Trophoblast cell (in vitro differentiated cells and primary cell): ENCODE measurements around the gene DENND10.
"Not testable (repeated sequence)": the region's sequence is repeated elsewhere in the genome, so short reads cannot be mapped to it uniquely, and the experiment has no call there.

Source experiments
- DNase-seq, 2 donors: peaks; one replicate each; pipeline ENCODE4 v3.0.0-alpha.2; 2016
- H2AFZ ChIP-seq: 2 replicates; pipeline ENCODE4 v1.6.1; 2013; ENCODE audit warnings: low read length, moderate library complexity, mild to moderate bottlenecking; ENCODE audit not compliant: insufficient read depth, poor library complexity
- H2AK5ac ChIP-seq: 2 replicates; pipeline ENCODE4 v1.6.1; 2013; ENCODE audit warnings: mild to moderate bottlenecking, low read length
- H2BK120ac ChIP-seq: 2 replicates; pipeline ENCODE4 v1.6.1; 2013; ENCODE audit warnings: low read length, mild to moderate bottlenecking, moderate library complexity; ENCODE audit not compliant: insufficient read depth, poor library complexity
- H2BK12ac ChIP-seq: 2 replicates; pipeline ENCODE4 v1.6.1; 2013; ENCODE audit warnings: mild to moderate bottlenecking, low read length, moderate library complexity
- H2BK5ac ChIP-seq: 2 replicates; pipeline ENCODE4 v1.6.1; 2013; ENCODE audit warnings: low read length, low read depth, moderate library complexity, mild to moderate bottlenecking; ENCODE audit not compliant: poor library complexity
- H3K14ac ChIP-seq: 2 replicates; pipeline ENCODE4 v1.6.1; 2013; ENCODE audit warnings: mild to moderate bottlenecking, low read length
- H3K18ac ChIP-seq: 2 replicates; pipeline ENCODE4 v1.6.1; 2013; ENCODE audit warnings: mild to moderate bottlenecking, low read length
- H3K23ac ChIP-seq: 2 replicates; pipeline ENCODE4 v1.6.1; 2013; ENCODE audit warnings: low read length
- H3K27ac ChIP-seq: 2 replicates; pipeline ENCODE4 v1.5.1; 2013; ENCODE audit warnings: low read depth, mild to moderate bottlenecking, inconsistent platforms, low read length, moderate library complexity
- H3K27me3 ChIP-seq: 2 replicates; pipeline ENCODE4 v1.6.1; 2013; ENCODE audit warnings: inconsistent platforms, mild to moderate bottlenecking, low read length, moderate library complexity; ENCODE audit not compliant: insufficient read depth
- H3K36me3 ChIP-seq, 2 experiments: 1 replicate in 1 of 2; 2 replicates in 1 of 2; pipeline ENCODE4 v1.6.1; 2013; ENCODE audit warnings: low read length in 2 of 2, mild to moderate bottlenecking in 2 of 2, moderate library complexity in 1 of 2; ENCODE audit not compliant: insufficient read depth in 2 of 2, control insufficient read depth in 1 of 2
- H3K4ac ChIP-seq: 2 replicates; pipeline ENCODE4 v1.6.1; 2013; ENCODE audit warnings: low read depth, mild to moderate bottlenecking, low read length, moderate library complexity
- H3K4me1 ChIP-seq, 2 experiments: 1 replicate in 1 of 2; 2 replicates in 1 of 2; pipeline ENCODE4 v1.6.1; 2013; ENCODE audit warnings: low read length in 2 of 2, mild to moderate bottlenecking in 2 of 2, moderate library complexity in 1 of 2; ENCODE audit not compliant: insufficient read depth in 2 of 2, control insufficient read depth in 1 of 2
- H3K4me2 ChIP-seq: 2 replicates; pipeline ENCODE4 v1.6.1; 2013; ENCODE audit warnings: inconsistent platforms, mild to moderate bottlenecking, low read length, moderate library complexity
- H3K4me3 ChIP-seq: 2 replicates; pipeline ENCODE4 v1.5.1; 2013; ENCODE audit warnings: mild to moderate bottlenecking, low read depth, low read length, inconsistent platforms
- H3K79me1 ChIP-seq: one replicate; pipeline ENCODE4 v1.6.1; 2013; ENCODE audit warnings: low read length
- H3K79me2 ChIP-seq: 2 replicates; pipeline ENCODE4 v1.6.1; 2013; ENCODE audit warnings: low read length, mild to moderate bottlenecking; ENCODE audit not compliant: control insufficient read depth, insufficient read depth, poor library complexity
- H3K9ac ChIP-seq: 2 replicates; pipeline ENCODE4 v1.6.1; 2013; ENCODE audit warnings: mild to moderate bottlenecking, low read length
- H3K9me3 ChIP-seq: 2 replicates; pipeline ENCODE4 v1.6.1; 2013; ENCODE audit warnings: low read depth, mild to moderate bottlenecking, control low read depth, inconsistent platforms, low read length; ENCODE audit not compliant: insufficient read depth
- H4K12ac ChIP-seq: 2 replicates; pipeline ENCODE4 v1.6.1; 2013; ENCODE audit warnings: low read depth, mild to moderate bottlenecking, low read length, moderate library complexity
- H4K8ac ChIP-seq: 2 replicates; pipeline ENCODE4 v1.6.1; 2013; ENCODE audit warnings: low read depth, mild to moderate bottlenecking, low read length, moderate library complexity
- H4K91ac ChIP-seq: one replicate; pipeline ENCODE4 v1.6.1; 2013; ENCODE audit warnings: low read depth, mild to moderate bottlenecking, low read length, moderate library complexity
- WGBS: extraction: QIAGEN DNeasy Blood & Tissue Kit; methylation state at CpG from one replicate; pipeline ENCODE4 v1.1.7; 2013; ENCODE audit warnings: missing lambda C conversion rate; ENCODE audit not compliant: insufficient read length, insufficient coverage; ENCODE audit errors: extremely low coverage; 5-methylcytosine and 5-hydroxymethylcytosine counted together

DENND10 gene

DNA sequence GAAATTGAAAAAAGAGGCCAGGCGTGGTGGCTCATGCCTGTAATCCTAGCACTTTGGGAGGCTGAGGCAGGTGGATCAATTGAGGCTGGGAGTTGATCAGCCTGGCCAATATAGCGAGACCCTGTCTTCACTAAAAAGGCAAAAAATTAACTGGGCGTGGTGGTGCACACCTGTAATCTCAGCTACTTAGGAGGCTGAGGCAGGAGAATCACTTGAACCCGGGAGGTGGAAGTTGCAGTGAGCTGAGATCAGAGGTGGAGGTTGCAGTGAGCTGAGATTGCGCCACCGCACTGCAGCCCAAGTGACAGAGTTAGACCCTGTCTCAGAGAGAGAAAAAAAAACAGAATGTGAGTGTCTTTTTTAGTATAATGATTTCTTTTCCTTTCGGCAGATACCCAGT lies 2.0 kb downstream of the DENND10 start:
- not testable (repeated sequence) for H3K27ac ChIP-seq, H2BK5ac ChIP-seq, H3K4me3 ChIP-seq, DNase-seq, H3K4me2 ChIP-seq, H3K9me3 ChIP-seq, H3K14ac ChIP-seq, H4K8ac ChIP-seq, H3K18ac ChIP-seq, H4K91ac ChIP-seq, H3K27me3 ChIP-seq, H4K12ac ChIP-seq, H2BK120ac ChIP-seq, H2BK12ac ChIP-seq, H3K9ac ChIP-seq, H3K23ac ChIP-seq, H2AFZ ChIP-seq, H3K4me1 ChIP-seq, H2AK5ac ChIP-seq
- Histone ChIP-seq H3K79me2 (peaks cover 11% of the 10 kb centered on the region), H3K36me3 (peaks cover 18 to 20% of the 10 kb centered on the region in 2 experiments), H3K79me1 (peaks cover 14% of the 10 kb centered on the region), H3K4ac (peak overlapping the region; percentile 70)
- WGBS: no CpG with 5 or more reads among the region's 7 CpGs

DNA sequence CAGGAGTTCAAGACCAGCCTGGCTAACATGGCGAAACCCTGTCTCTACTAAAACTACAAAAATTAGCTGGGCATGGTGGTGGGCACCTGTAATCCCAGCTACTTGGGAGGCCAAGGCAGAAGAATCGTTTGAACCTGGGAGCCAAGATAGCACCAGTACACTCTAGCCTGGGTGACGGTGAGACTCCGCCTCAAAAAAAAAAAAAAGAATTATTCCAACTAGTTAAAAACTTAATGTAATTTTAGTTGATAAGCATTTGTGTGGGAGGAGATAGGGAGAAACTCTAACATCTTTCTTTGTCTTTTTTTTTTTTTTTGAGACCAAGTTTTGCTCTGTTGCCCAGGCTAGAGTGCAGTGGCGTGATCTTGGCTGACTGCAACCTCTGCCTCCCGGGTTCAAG lies 3.2 kb downstream of the DENND10 start:
- H3K4me1 ChIP-seq, H4K12ac ChIP-seq, H3K18ac ChIP-seq, H3K4me3 ChIP-seq, H3K9ac ChIP-seq, DNase-seq, H3K9me3 ChIP-seq, H3K4ac ChIP-seq, H2AFZ ChIP-seq, H2BK120ac ChIP-seq, H3K23ac ChIP-seq, H3K4me2 ChIP-seq, H4K91ac ChIP-seq, H3K27ac ChIP-seq, H3K27me3 ChIP-seq, H3K79me2 ChIP-seq, H2BK12ac ChIP-seq, H4K8ac ChIP-seq, H3K14ac ChIP-seq, H2BK5ac ChIP-seq, H2AK5ac ChIP-seq: not testable (repeated sequence)
- peaks cover 18 to 20% of the 10 kb centered on the region in 2 experiments for H3K36me3 ChIP-seq
- peaks cover 12% of the 10 kb centered on the region for H3K79me1 ChIP-seq
- WGBS: no CpG with 5 or more reads among the region's 6 CpGs

DNA sequence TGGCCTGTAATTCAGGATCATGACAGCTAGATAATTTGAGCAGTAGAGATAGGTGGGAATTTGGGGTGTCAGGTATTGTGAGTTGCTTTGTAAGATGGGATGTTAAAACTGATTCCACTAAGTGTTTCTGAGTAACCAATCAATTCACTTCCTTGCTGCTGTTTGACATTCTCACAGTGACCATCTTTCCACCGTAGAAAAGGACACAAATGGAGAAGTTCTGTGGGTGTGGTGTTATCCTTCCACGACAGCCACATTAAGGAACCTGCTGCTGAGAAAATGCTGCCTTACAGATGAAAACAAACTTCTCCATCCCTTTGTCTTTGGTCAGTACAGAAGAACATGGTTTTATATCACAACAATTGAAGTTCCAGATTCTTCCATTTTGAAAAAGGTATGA lies 3.9 kb downstream of the DENND10 start:
- Histone ChIP-seq H3K79me1 (peaks cover 14% of the 10 kb centered on the region), H3K36me3 (peaks cover 21 to 23% of the 10 kb centered on the region in 2 experiments)
- H3K4ac ChIP-seq, H3K4me1 ChIP-seq, H3K9ac ChIP-seq, H2BK5ac ChIP-seq, H3K27ac ChIP-seq, H2AK5ac ChIP-seq, H2BK12ac ChIP-seq, H2AFZ ChIP-seq, DNase-seq, H3K9me3 ChIP-seq, H4K91ac ChIP-seq, H3K14ac ChIP-seq, H3K18ac ChIP-seq, H3K79me2 ChIP-seq, H2BK120ac ChIP-seq, H3K23ac ChIP-seq, H3K27me3 ChIP-seq, H4K8ac ChIP-seq, H3K4me2 ChIP-seq, H3K4me3 ChIP-seq, H4K12ac ChIP-seq: not testable (repeated sequence)
- WGBS: no CpG with 5 or more reads among the region's 2 CpGs

DNA sequence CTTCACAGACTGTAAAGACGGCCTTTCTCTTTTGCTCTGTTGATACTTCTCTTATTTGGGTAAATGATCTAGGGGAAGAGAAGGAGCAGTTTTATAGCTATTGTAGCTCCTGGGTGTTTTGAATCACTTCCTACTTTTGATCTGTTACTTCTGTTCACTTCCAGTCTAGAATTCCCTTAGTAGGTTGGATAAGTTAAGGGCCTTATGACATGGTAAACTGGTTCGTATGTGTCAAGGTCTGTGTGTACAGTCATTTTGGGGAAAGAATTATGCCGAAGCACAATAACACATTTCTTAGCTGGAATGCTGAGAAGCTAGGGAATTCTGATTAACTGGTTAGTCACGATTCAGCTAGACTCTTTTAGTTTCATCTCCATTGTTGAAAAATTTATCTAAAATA lies 8.1 kb downstream of the DENND10 start:
- no CpG with 5 or more reads among the region's 4 CpGs for WGBS
- Histone ChIP-seq H3K9me3 (no peaks in the 10 kb centered on the region), H4K12ac (no peak overlapping the region), H3K27ac (no peak overlapping the region), H4K8ac (no peak overlapping the region), H3K4me1 (peaks cover 7 to 9% of the 10 kb centered on the region in 2 experiments), H4K91ac (no peak overlapping the region), H3K79me2 (no peaks in the 10 kb centered on the region), H3K18ac (no peak overlapping the region), H3K9ac (no peak overlapping the region), H2BK120ac (no peak overlapping the region), H3K27me3 (no peaks in the 10 kb centered on the region), H2AK5ac (no peak overlapping the region), H3K4me3 (no peak overlapping the region), H3K14ac (no peak overlapping the region), H3K4me2 (no peak overlapping the region), H3K23ac (no peak overlapping the region), H2AFZ (no peak overlapping the region), H2BK12ac (no peak overlapping the region), H2BK5ac (no peak overlapping the region), H3K4ac (no peak overlapping the region), H3K36me3 (peaks cover 22 to 29% of the 10 kb centered on the region in 2 experiments), H3K79me1 (peaks cover 5% of the 10 kb centered on the region)
- DNase-seq: peak; percentile 39 to 90
